ENCODE results near the gene NSD2. TPM values are rescaled to one million over a fixed set of nuclear protein-coding genes. Genes with fewer than 3 reads are reported as not detected.

The NSD2 gene
- total RNA-seq, 2 donors from 2014 or later, result 232 to 268 TPM

- no peak for DNase-seq
- Mint-ChIP-seq H3K9me3 (no peaks in the 10 kb centered on the region), H3K4me1 (ENCODE audit: low read depth) (peaks cover 29% of the 10 kb centered on the region), H3K4me3 (peak overlapping the region; percentile 50 to 65), H3K27me3 (ENCODE audit: low read depth) (no peaks in the 10 kb centered on the region), H3K36me3 (ENCODE audit: insufficient read depth in 2 of 2) (no peaks in the 10 kb centered on the region), H3K27ac (peak overlapping the region; percentile 31)
- ATAC-seq (replicated peaks in 1 of 2), result no peak
Measured at GRCh38 chr4:1862961-1863296, 8.3 kb upstream of the NSD2 start.

- Mint-ChIP-seq H3K27ac (no peak overlapping the region), H3K36me3 (ENCODE audit: insufficient read depth in 2 of 2) (no peaks in the 10 kb centered on the region), H3K4me3 (peak overlapping the region; percentile 50 to 65), H3K4me1 (ENCODE audit: low read depth) (peaks cover 34% of the 10 kb centered on the region), H3K27me3 (ENCODE audit: low read depth) (no peaks in the 10 kb centered on the region), H3K9me3 (no peaks in the 10 kb centered on the region)
- DNase-seq, result peak in 1 of 2 donors; percentile 10
- ATAC-seq (replicated peaks in 1 of 2), result no peak
Measured at GRCh38 chr4:1863297-1864033, 7.7 kb upstream of the NSD2 start.

GRCh38 chr4:1864076-1865008 lies 6.9 kb upstream of the NSD2 start:
- no peaks in the 10 kb centered on the region for H3K27me3 Mint-ChIP-seq (ENCODE audit: low read depth)
- ATAC-seq (replicated peaks in 1 of 2) (no peak), DNase-seq (no peak)
- H3K9me3 Mint-ChIP-seq, result no peaks in the 10 kb centered on the region
- no peaks in the 10 kb centered on the region for H3K36me3 Mint-ChIP-seq (ENCODE audit: insufficient read depth in 2 of 2)
- no peak overlapping the region for H3K27ac Mint-ChIP-seq
- H3K4me1 Mint-ChIP-seq (ENCODE audit: low read depth), result peaks cover 37% of the 10 kb centered on the region
- H3K4me3 Mint-ChIP-seq, result no peak overlapping the region

- DNase-seq (no peak), ATAC-seq (replicated peaks in 1 of 2) (no peak)
- no peaks in the 10 kb centered on the region for H3K36me3 Mint-ChIP-seq (ENCODE audit: insufficient read depth in 2 of 2)
- no peaks in the 10 kb centered on the region for H3K9me3 Mint-ChIP-seq
- no peak overlapping the region for H3K27ac Mint-ChIP-seq
- H3K4me3 Mint-ChIP-seq, result no peak overlapping the region
- H3K4me1 Mint-ChIP-seq (ENCODE audit: low read depth), result peaks cover 44% of the 10 kb centered on the region
- no peaks in the 10 kb centered on the region for H3K27me3 Mint-ChIP-seq (ENCODE audit: low read depth)
Measured at GRCh38 chr4:1866189-1866661, 5.0 kb upstream of the NSD2 start.

GRCh38 chr4:1868293-1868692 lies 2.9 kb upstream of the NSD2 start:
- ATAC-seq (replicated peaks in 1 of 2) (no peak), DNase-seq (no peak)
- Mint-ChIP-seq H3K27me3 (ENCODE audit: low read depth) (no peaks in the 10 kb centered on the region), H3K36me3 (ENCODE audit: insufficient read depth in 2 of 2) (peaks cover 2% of the 10 kb centered on the region in 2 donors), H3K27ac (no peak overlapping the region), H3K4me3 (peak overlapping the region in 1 of 2 donors; percentile 1), H3K4me1 (ENCODE audit: low read depth) (peaks cover 36% of the 10 kb centered on the region), H3K9me3 (no peaks in the 10 kb centered on the region)

GRCh38 chr4:1868912-1869311 lies 2.3 kb upstream of the NSD2 start:
- Mint-ChIP-seq H3K4me3 (peak overlapping the region in 1 of 2 donors; percentile 1), H3K27ac (no peak overlapping the region), H3K9me3 (no peaks in the 10 kb centered on the region), H3K36me3 (ENCODE audit: insufficient read depth in 2 of 2) (peaks cover 2% of the 10 kb centered on the region in 2 donors), H3K4me1 (ENCODE audit: low read depth) (peaks cover 40% of the 10 kb centered on the region), H3K27me3 (ENCODE audit: low read depth) (no peaks in the 10 kb centered on the region)
- DNase-seq (no peak), ATAC-seq (replicated peaks in 1 of 2) (no peak)

- H3K27me3 Mint-ChIP-seq (ENCODE audit: low read depth), result no peaks in the 10 kb centered on the region
- peak overlapping the region; percentile 86 to 94 for H3K4me3 Mint-ChIP-seq
- ATAC-seq (replicated peaks in 1 of 2), result peak in 1 of 2 donors; percentile 0
- H3K27ac Mint-ChIP-seq, result peak overlapping the region; percentile 96
- peaks cover 48% of the 10 kb centered on the region for H3K4me1 Mint-ChIP-seq (ENCODE audit: low read depth)
- DNase-seq, result no peak
- no peaks in the 10 kb centered on the region for H3K9me3 Mint-ChIP-seq
- peaks cover 2% of the 10 kb centered on the region in 2 donors for H3K36me3 Mint-ChIP-seq (ENCODE audit: insufficient read depth in 2 of 2)
Measured at GRCh38 chr4:1869530-1870327, 1.5 kb upstream of the NSD2 start.

GRCh38 chr4:1870328-1870577 lies 940 bp upstream of the NSD2 start:
- peak overlapping the region; percentile 86 to 94 for H3K4me3 Mint-ChIP-seq
- peaks cover 2% of the 10 kb centered on the region in 2 donors for H3K36me3 Mint-ChIP-seq (ENCODE audit: insufficient read depth in 2 of 2)
- H3K27ac Mint-ChIP-seq, result peak overlapping the region; percentile 96
- no peaks in the 10 kb centered on the region for H3K9me3 Mint-ChIP-seq
- peak; percentile 89 to 91 for DNase-seq
- H3K4me1 Mint-ChIP-seq (ENCODE audit: low read depth), result peaks cover 52% of the 10 kb centered on the region
- ATAC-seq (replicated peaks in 1 of 2), result peak; percentile 65 to 71
- no peaks in the 10 kb centered on the region for H3K27me3 Mint-ChIP-seq (ENCODE audit: low read depth)

- Mint-ChIP-seq H3K9me3 (no peaks in the 10 kb centered on the region), H3K36me3 (ENCODE audit: insufficient read depth in 2 of 2) (peaks cover 2% of the 10 kb centered on the region in 2 donors), H3K27ac (no peak overlapping the region), H3K27me3 (ENCODE audit: low read depth) (no peaks in the 10 kb centered on the region), H3K4me3 (no peak overlapping the region), H3K4me1 (ENCODE audit: low read depth) (peaks cover 61% of the 10 kb centered on the region)
- ATAC-seq (replicated peaks in 1 of 2), result peak in 1 of 2 donors; percentile 7
- peak in 1 of 2 donors; percentile 41 for DNase-seq
Measured at GRCh38 chr4:1871471-1872021, 353 bp downstream of the NSD2 start.

- DNase-seq, result peak; percentile 55 to 56
- Mint-ChIP-seq H3K27ac (peak overlapping the region; percentile 92), H3K4me1 (ENCODE audit: low read depth) (peaks cover 67% of the 10 kb centered on the region), H3K4me3 (peak overlapping the region; percentile 96 to 98), H3K27me3 (ENCODE audit: low read depth) (no peaks in the 10 kb centered on the region), H3K36me3 (ENCODE audit: insufficient read depth in 2 of 2) (peaks cover 4 to 9% of the 10 kb centered on the region in 2 donors), H3K9me3 (no peaks in the 10 kb centered on the region)
- peak; percentile 45 to 46 for ATAC-seq (replicated peaks in 1 of 2)
Measured at GRCh38 chr4:1872870-1873269, 1.7 kb downstream of the NSD2 start.

- peaks cover 63% of the 10 kb centered on the region for H3K4me1 Mint-ChIP-seq (ENCODE audit: low read depth)
Measured at GRCh38 chr4:1873291-1873690, 2.1 kb downstream of the NSD2 start.

GRCh38 chr4:1873776-1874175 lies 2.6 kb downstream of the NSD2 start:
- H3K27ac Mint-ChIP-seq, result no peak overlapping the region
- H3K36me3 Mint-ChIP-seq (ENCODE audit: insufficient read depth in 2 of 2), result peaks cover 4 to 13% of the 10 kb centered on the region in 2 donors
- H3K4me3 Mint-ChIP-seq, result peak overlapping the region; percentile 96 to 98
- H3K4me1 Mint-ChIP-seq (ENCODE audit: low read depth), result peaks cover 63% of the 10 kb centered on the region
- H3K9me3 Mint-ChIP-seq, result no peaks in the 10 kb centered on the region
- no peak for ATAC-seq (replicated peaks in 1 of 2)
- no peaks in the 10 kb centered on the region for H3K27me3 Mint-ChIP-seq (ENCODE audit: low read depth)
- no peak for DNase-seq

More at GRCh38 chr4:1873291-1873690, 2.1 kb downstream of the NSD2 start:
- peak overlapping the region; percentile 96 to 98 for H3K4me3 Mint-ChIP-seq
- no peaks in the 10 kb centered on the region for H3K9me3 Mint-ChIP-seq
- peak overlapping the region; percentile 92 for H3K27ac Mint-ChIP-seq
- peaks cover 4 to 9% of the 10 kb centered on the region in 2 donors for H3K36me3 Mint-ChIP-seq (ENCODE audit: insufficient read depth in 2 of 2)
- ATAC-seq (replicated peaks in 1 of 2) (no peak), DNase-seq (no peak)
- H3K27me3 Mint-ChIP-seq (ENCODE audit: low read depth), result no peaks in the 10 kb centered on the region

All from activated T-cell treated with anti-CD3 and anti-CD28 coated beads, Interleukin-2, amount 50 U/mL, for 72 hours (primary cell).